Vagina (tissue), 2 donors: Measurements from ENCODE around the gene PYGM. TPM values are rescaled to one million over a fixed set of nuclear protein-coding genes. Genes with fewer than 3 reads are reported as not detected.

Experiments used
- DNase-seq, 2 donors: peaks; one replicate each; pipeline ENCODE4 v3.0.0-alpha.2; 2017; ENCODE audit errors: extremely low spot score in 2 of 2
- H3K27ac ChIP-seq: fragments of 200-600 bp; sonication (generic); one replicate; pipeline ENCODE4 v1.5.1; 2019
- H3K27me3 ChIP-seq: fragments of 200-600 bp; sonication (generic); one replicate; pipeline ENCODE4 v1.5.1; 2019
- H3K36me3 ChIP-seq, 2 donors: fragments of 200-600 bp; sonication (generic); one replicate each; pipeline ENCODE4 v1.5.1; 2017 to 2019
- H3K4me1 ChIP-seq: fragments of 200-600 bp; sonication (generic); one replicate; pipeline ENCODE4 v1.5.1; 2019
- H3K4me3 ChIP-seq, 2 donors: fragments of 200-600 bp; sonication (generic); 1 replicate in 1 of 2; 2 replicates in 1 of 2; pipeline ENCODE4 v1.5.1; 2016 to 2019
- H3K9me3 ChIP-seq: fragments of 200-600 bp; sonication (generic); one replicate; pipeline ENCODE4 v1.5.1; 2019
- CTCF ChIP-seq, 3 experiments: fragments of 450-650 bp in 2 of 3; fragments of 200-600 bp in 1 of 3; sonication (generic) in 1 of 3; IDR thresholded peaks; one replicate each; pipeline ENCODE4 v1.5.1; 2017 to 2019; ENCODE audit warnings: antibody characterized with exemption in 3 of 3, mild to moderate bottlenecking in 2 of 3, moderate library complexity in 2 of 3
- POLR2A ChIP-seq, 2 donors: fragments of 450-650 bp; IDR thresholded peaks; one replicate each; pipeline ENCODE4 v1.6.1; 2017; ENCODE audit warnings: antibody characterized with exemption in 2 of 2, mild to moderate bottlenecking in 2 of 2, moderate library complexity in 2 of 2
- POLR2AphosphoS5 ChIP-seq, 2 donors: sonication (generic); formaldehyde crosslinking; IDR thresholded peaks; one replicate each; pipeline ENCODE4 v1.9.0; 2017; ENCODE audit warnings: antibody characterized with exemption in 2 of 2, mild to moderate bottlenecking in 2 of 2, low read depth in 1 of 2; ENCODE audit not compliant: insufficient read depth in 1 of 2
- intact Hi-C: fragments of 100-400 bp; cut with DNase I; formaldehyde crosslinking; loops from one replicate; pipeline ENCODE4 v1.15.1; 2023
- total RNA-seq: library from RNA; depleted of rRNA; stranded (reverse); fragments of >200 nt; gene quantifications from one replicate; pipeline ENCODE4 v1.2.3, GENCODE V29; 2016

PYGM gene
- total RNA-seq, 1 donor from 2014 or later = 0.98 TPM

- Histone ChIP-seq H3K9me3 (no peaks in the 10 kb centered on the region), H3K4me3 (no peak overlapping the region), H3K4me1 (peaks cover 33% of the 10 kb centered on the region), H3K27ac (no peak overlapping the region), H3K36me3 (no peaks in the 10 kb centered on the region), H3K27me3 (peaks cover 7% of the 10 kb centered on the region)
- intact Hi-C loops = loop anchor here (5.0 kb wide), 1 partner anchor 37 kb away; the partner anchor contains the start of gene SF1
- DNase-seq = no peak
- no peak for TF ChIP-seq POLR2A (IDR thresholded peaks at IDR 0.05)
- no peak for TF ChIP-seq CTCF (IDR thresholded peaks at IDR 0.05)
- TF ChIP-seq POLR2AphosphoS5 (IDR thresholded peaks at IDR 0.05; ENCODE audit: insufficient read depth in 1 of 2, low read depth in 1 of 2) = no peak
These were observed 19.9 kb downstream of the PYGM start for GRCh38 chr11:64739871-64740270.

- H3K27me3 ChIP-seq = peaks cover 1% of the 10 kb centered on the region
- intact Hi-C loops = no loop called here
- no peaks in the 10 kb centered on the region for H3K9me3 ChIP-seq
- no peaks in the 10 kb centered on the region for H3K36me3 ChIP-seq
- H3K27ac ChIP-seq = no peak overlapping the region
- TF ChIP-seq POLR2AphosphoS5 (IDR thresholded peaks at IDR 0.05; ENCODE audit: insufficient read depth in 1 of 2, low read depth in 1 of 2) = no peak
- no peak for TF ChIP-seq CTCF (IDR thresholded peaks at IDR 0.05)
- TF ChIP-seq POLR2A (IDR thresholded peaks at IDR 0.05) = no peak
- no peak for DNase-seq
- peaks cover 5% of the 10 kb centered on the region for H3K4me1 ChIP-seq
- H3K4me3 ChIP-seq = no peak overlapping the region
These were observed 23.1 kb downstream of the PYGM start for GRCh38 chr11:64736654-64737053.

- intact Hi-C loops = no loop called here
- no peaks in the 10 kb centered on the region for H3K4me1 ChIP-seq
- TF ChIP-seq POLR2A (IDR thresholded peaks at IDR 0.05) = no peak
- no peak for TF ChIP-seq CTCF (IDR thresholded peaks at IDR 0.05)
- TF ChIP-seq POLR2AphosphoS5 (IDR thresholded peaks at IDR 0.05; ENCODE audit: insufficient read depth in 1 of 2, low read depth in 1 of 2) = no peak
- no peak overlapping the region for H3K4me3 ChIP-seq
- H3K27ac ChIP-seq = no peak overlapping the region
- DNase-seq = no peak
- H3K36me3 ChIP-seq = no peaks in the 10 kb centered on the region
- H3K27me3 ChIP-seq = no peaks in the 10 kb centered on the region
- H3K9me3 ChIP-seq = no peaks in the 10 kb centered on the region
These were observed 24.0 kb downstream of the PYGM start for GRCh38 chr11:64735725-64736259.

- Histone ChIP-seq H3K27ac (no peak overlapping the region), H3K27me3 (no peaks in the 10 kb centered on the region), H3K36me3 (no peaks in the 10 kb centered on the region), H3K4me1 (no peaks in the 10 kb centered on the region), H3K9me3 (no peaks in the 10 kb centered on the region), H3K4me3 (no peak overlapping the region)
- DNase-seq = no peak
- TF ChIP-seq POLR2A (IDR thresholded peaks at IDR 0.05) (no peak), POLR2AphosphoS5 (IDR thresholded peaks at IDR 0.05; ENCODE audit: insufficient read depth in 1 of 2, low read depth in 1 of 2) (no peak), CTCF (IDR thresholded peaks at IDR 0.05) (no peak)
- intact Hi-C loops = no loop called here
These were observed 24.7 kb downstream of the PYGM start for GRCh38 chr11:64734811-64735724.

- intact Hi-C loops = no loop called here
- H3K36me3 ChIP-seq = no peaks in the 10 kb centered on the region
These were observed 28.2 kb downstream of the PYGM start for GRCh38 chr11:64731601-64732000.

More at GRCh38 chr11:64731601-64732000, 28.2 kb downstream of the PYGM start:
- H3K27ac ChIP-seq = no peak overlapping the region
- H3K4me3 ChIP-seq = no peak overlapping the region
- H3K27me3 ChIP-seq = no peaks in the 10 kb centered on the region
- no peak for DNase-seq
- no peaks in the 10 kb centered on the region for H3K4me1 ChIP-seq
- H3K9me3 ChIP-seq = no peaks in the 10 kb centered on the region
- TF ChIP-seq POLR2AphosphoS5 (IDR thresholded peaks at IDR 0.05; ENCODE audit: insufficient read depth in 1 of 2, low read depth in 1 of 2) = no peak
- TF ChIP-seq POLR2A (IDR thresholded peaks at IDR 0.05) = no peak
- TF ChIP-seq CTCF (IDR thresholded peaks at IDR 0.05) = no peak
